K562 (cell line): ENCODE results near the gene CNPY3. TPM values are rescaled to one million over a fixed set of nuclear protein-coding genes. Genes with fewer than 3 reads are reported as not detected.

Experiments used
- CEBPB ChIP-seq: fragments of 450-650 bp; IDR thresholded peaks from 2 replicates; pipeline ENCODE4 v1.6.1; 2016; ENCODE audit warnings: missing genetic modification characterization, missing compliant biosample characterization
- CREBBP ChIP-seq: IDR thresholded peaks from one replicate; pipeline ENCODE4 v1.6.1; 2012; ENCODE audit warnings: low read depth, mild to moderate bottlenecking, control low read depth, inconsistent platforms, low read length
- ELF1 ChIP-seq: fragments of 200-800 bp; sonication (Bioruptor generic); IDR thresholded peaks from 2 replicates; pipeline ENCODE4 v1.6.1; 2016; ENCODE audit warnings: missing genetic modification characterization, missing compliant biosample characterization
- ETV1 ChIP-seq: fragments of 450-650 bp; conservative IDR thresholded peaks from 2 replicates; pipeline ENCODE4 v1.6.1; 2016; ENCODE audit warnings: missing genetic modification characterization, control low read depth, low read depth, missing compliant biosample characterization
- MTA3 ChIP-seq: fragments of 450-650 bp; formaldehyde crosslinking; IDR thresholded peaks from 2 replicates; pipeline ENCODE4 v1.6.1; 2017; ENCODE audit warnings: mild to moderate bottlenecking, borderline replicate concordance
- PHF8 ChIP-seq: fragments of 200-600 bp; sonication (generic); IDR thresholded peaks from 2 replicates; pipeline ENCODE4 v1.6.1; 2012; ENCODE audit warnings: mixed run types, mild to moderate bottlenecking, inconsistent platforms, low read length, moderate library complexity, borderline replicate concordance
- RBM14 ChIP-seq: fragments of 200-400 bp; formaldehyde crosslinking; IDR thresholded peaks from 2 replicates; pipeline ENCODE4 v1.6.1; 2018; ENCODE audit warnings: low read depth, mild to moderate bottlenecking, low read length, moderate library complexity, borderline replicate concordance; ENCODE audit not compliant: insufficient read depth
- RBM17 ChIP-seq: fragments of 200-400 bp; formaldehyde crosslinking; IDR thresholded peaks from 2 replicates; pipeline ENCODE4 v1.6.1; 2017; ENCODE audit warnings: low read depth, mild to moderate bottlenecking, low read length, borderline replicate concordance
- STAT5B ChIP-seq: fragments of 250-450 bp; sonication (Bioruptor Pico); IDR thresholded peaks from 2 replicates; pipeline ENCODE4 v1.8.0; 2021; ENCODE audit warnings: mild to moderate bottlenecking, inconsistent platforms
- polyA plus RNA-seq, 8 experiments: library from polyadenylated mRNA; depleted of rRNA in 4 of 8; stranded (reverse) in 5 of 8; unstranded in 3 of 8; fragments of >200 nt; fragmentation: Nextera tagmentation in 2 of 8; fragmentation: Illumina TruSeq in 1 of 8; extraction: Ambion mirVana in 2 of 8; extraction: Trizol in 1 of 8; gene quantifications; 2 replicates each; pipeline versions ENCODE4 v1.2.1 to v1.2.3, GENCODE V29; 2011 to 2014; ENCODE audit warnings: inconsistent platforms in 1 of 8, missing spikeins in 1 of 8
- total RNA-seq, 7 experiments: library from RNA; depleted of rRNA in 6 of 7; stranded (reverse); fragments of >200 nt in 6 of 7; fragmentation: Illumina TruSeq in 2 of 7; extraction: Trizol in 2 of 7; gene quantifications; 2 replicates each; pipeline versions ENCODE4 v1.2.1 to v1.2.3, GENCODE V29; 2011 to 2021; ENCODE audit warnings: low replicate concordance in 1 of 7
- TF ChIP-seq, protein P1 (sequence below): IDR thresholded peaks from 2 replicates; pipeline ENCODE4 v1.6.1; 2012; ENCODE audit warnings: low read depth, low read length, improper control_type of control experiment, borderline replicate concordance
- TF ChIP-seq, protein P2 (sequence below), 2 experiments: fragments of 450-650 bp; formaldehyde crosslinking in 1 of 2; IDR thresholded peaks; 2 replicates each; pipeline versions ENCODE4 v1.4.0 to v1.6.1; 2014 to 2020; ENCODE audit warnings: mild to moderate bottlenecking in 2 of 2, borderline replicate concordance in 1 of 2, low read depth in 1 of 2
- TF ChIP-seq, protein P3 (sequence below): fragments of 250-450 bp; sonication (Bioruptor Pico); IDR thresholded peaks from 2 replicates; pipeline ENCODE4 v1.9.0; 2021; ENCODE audit warnings: mild to moderate bottlenecking
- TF ChIP-seq, protein P4 (sequence below): sonication (generic); formaldehyde crosslinking; IDR thresholded peaks from 2 replicates; pipeline ENCODE4 v1.8.0; 2022; ENCODE audit warnings: mild to moderate bottlenecking, missing genetic modification reagents

CNPY3 gene
- total and polyA plus RNA-seq, 9 of the 15 experiments (the other 6 are each of a cell fraction or from before 2014, with no cell fraction given) = 2.4 to 37.4 (median 21.2) TPM

DNA sequence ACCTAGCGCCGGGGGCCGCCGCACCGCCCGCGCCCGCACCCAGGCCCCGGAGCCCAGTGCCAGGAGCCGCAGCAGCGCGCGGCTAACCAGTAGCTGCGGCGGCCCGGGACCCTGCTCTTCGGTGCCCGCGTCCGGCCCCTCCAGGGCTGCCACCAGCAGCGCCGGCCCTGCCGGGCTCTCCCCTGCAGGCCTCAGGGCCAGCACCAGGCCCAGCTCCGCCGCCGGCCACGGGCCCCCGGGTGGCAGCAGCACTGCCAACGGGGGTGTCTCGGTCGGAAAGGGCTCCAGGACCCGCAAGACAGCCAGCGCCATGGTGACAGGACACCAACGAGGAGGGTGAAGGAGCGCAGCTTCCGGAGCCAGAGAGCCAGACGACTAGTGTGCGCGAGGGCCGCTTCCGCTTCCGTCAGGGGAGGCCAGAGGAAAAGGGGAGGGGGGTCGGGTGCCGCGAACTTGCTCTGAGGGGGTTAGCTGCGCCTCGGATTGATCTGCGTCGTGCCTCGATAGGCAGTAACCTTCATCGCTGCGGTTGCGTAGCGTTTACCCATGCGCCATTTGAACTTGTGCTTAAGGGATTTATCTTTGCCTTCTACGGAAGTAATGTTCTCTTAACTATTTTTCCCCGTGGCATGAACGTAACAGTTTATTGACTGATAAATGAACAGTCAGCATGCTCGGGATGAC lies 49.7 kb downstream of the CNPY3 start, which contains the start of gene PEX6 (continued):
- TF ChIP-seq, protein P1, sequence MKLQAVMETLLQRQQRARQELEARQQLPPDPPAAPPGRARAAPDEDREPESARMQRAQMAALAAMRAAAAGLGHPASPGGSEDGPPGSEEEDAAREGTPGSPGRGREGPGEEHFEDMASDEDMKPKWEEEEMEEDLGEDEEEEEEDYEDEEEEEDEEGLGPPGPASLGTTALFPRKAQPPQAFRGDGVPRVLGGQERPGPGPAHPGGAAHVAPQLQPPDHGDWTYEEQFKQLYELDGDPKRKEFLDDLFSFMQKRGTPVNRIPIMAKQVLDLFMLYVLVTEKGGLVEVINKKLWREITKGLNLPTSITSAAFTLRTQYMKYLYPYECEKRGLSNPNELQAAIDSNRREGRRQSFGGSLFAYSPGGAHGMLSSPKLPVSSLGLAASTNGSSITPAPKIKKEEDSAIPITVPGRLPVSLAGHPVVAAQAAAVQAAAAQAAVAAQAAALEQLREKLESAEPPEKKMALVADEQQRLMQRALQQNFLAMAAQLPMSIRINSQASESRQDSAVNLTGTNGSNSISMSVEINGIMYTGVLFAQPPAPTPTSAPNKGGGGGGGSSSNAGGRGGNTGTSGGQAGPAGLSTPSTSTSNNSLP = no peak
- TF ChIP-seq MTA3 (peak; percentile 49; the same call in 1 of the 2 replicates), ETV1 (tag) (peak; percentile 93), RBM17 (no peak), CREBBP (no peak), STAT5B (no peak), PHF8 (peak; percentile 97; the same call in 1 of the 2 replicates), CEBPB (tag) (0 out of 2 replicates have a peak, but pooled peaks have one; percentile 9), RBM14 (no peak), ELF1 (tag) (peak; percentile 93)
- TF ChIP-seq, protein P2, sequence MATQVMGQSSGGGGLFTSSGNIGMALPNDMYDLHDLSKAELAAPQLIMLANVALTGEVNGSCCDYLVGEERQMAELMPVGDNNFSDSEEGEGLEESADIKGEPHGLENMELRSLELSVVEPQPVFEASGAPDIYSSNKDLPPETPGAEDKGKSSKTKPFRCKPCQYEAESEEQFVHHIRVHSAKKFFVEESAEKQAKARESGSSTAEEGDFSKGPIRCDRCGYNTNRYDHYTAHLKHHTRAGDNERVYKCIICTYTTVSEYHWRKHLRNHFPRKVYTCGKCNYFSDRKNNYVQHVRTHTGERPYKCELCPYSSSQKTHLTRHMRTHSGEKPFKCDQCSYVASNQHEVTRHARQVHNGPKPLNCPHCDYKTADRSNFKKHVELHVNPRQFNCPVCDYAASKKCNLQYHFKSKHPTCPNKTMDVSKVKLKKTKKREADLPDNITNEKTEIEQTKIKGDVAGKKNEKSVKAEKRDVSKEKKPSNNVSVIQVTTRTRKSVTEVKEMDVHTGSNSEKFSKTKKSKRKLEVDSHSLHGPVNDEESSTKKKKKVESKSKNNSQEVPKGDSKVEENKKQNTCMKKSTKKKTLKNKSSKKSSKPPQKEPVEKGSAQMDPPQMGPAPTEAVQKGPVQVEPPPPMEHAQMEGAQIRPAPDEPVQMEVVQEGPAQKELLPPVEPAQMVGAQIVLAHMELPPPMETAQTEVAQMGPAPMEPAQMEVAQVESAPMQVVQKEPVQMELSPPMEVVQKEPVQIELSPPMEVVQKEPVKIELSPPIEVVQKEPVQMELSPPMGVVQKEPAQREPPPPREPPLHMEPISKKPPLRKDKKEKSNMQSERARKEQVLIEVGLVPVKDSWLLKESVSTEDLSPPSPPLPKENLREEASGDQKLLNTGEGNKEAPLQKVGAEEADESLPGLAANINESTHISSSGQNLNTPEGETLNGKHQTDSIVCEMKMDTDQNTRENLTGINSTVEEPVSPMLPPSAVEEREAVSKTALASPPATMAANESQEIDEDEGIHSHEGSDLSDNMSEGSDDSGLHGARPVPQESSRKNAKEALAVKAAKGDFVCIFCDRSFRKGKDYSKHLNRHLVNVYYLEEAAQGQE (IDR thresholded peaks at IDR 0.05; ENCODE audit: borderline replicate concordance) = no peak
- TF ChIP-seq, protein P2 (CRISPR knock-in tag; IDR thresholded peaks at IDR 0.05; ENCODE audit: low read depth) = no peak; the same call in 1 of the 2 replicates
- TF ChIP-seq, protein P3, sequence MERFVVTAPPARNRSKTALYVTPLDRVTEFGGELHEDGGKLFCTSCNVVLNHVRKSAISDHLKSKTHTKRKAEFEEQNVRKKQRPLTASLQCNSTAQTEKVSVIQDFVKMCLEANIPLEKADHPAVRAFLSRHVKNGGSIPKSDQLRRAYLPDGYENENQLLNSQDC (CRISPR knock-in tag) = 0 out of 2 replicates have a peak, but pooled peaks have one; percentile 19
- TF ChIP-seq, protein P4, sequence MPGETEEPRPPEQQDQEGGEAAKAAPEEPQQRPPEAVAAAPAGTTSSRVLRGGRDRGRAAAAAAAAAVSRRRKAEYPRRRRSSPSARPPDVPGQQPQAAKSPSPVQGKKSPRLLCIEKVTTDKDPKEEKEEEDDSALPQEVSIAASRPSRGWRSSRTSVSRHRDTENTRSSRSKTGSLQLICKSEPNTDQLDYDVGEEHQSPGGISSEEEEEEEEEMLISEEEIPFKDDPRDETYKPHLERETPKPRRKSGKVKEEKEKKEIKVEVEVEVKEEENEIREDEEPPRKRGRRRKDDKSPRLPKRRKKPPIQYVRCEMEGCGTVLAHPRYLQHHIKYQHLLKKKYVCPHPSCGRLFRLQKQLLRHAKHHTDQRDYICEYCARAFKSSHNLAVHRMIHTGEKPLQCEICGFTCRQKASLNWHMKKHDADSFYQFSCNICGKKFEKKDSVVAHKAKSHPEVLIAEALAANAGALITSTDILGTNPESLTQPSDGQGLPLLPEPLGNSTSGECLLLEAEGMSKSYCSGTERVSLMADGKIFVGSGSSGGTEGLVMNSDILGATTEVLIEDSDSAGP (CRISPR knock-in tag) = 0 out of 2 replicates have a peak, but pooled peaks have one; percentile 43
